ENCODE data around the gene RPL13. TPM values are rescaled to one million over a fixed set of nuclear protein-coding genes. Genes with fewer than 3 reads are reported as not detected.

Gene RPL13
- total and polyA plus RNA-seq, 9 of the 15 experiments (the other 6 are each of a cell fraction or from before 2014, with no cell fraction given) = 227 to 6,042 (median 1,633) TPM

DNA sequence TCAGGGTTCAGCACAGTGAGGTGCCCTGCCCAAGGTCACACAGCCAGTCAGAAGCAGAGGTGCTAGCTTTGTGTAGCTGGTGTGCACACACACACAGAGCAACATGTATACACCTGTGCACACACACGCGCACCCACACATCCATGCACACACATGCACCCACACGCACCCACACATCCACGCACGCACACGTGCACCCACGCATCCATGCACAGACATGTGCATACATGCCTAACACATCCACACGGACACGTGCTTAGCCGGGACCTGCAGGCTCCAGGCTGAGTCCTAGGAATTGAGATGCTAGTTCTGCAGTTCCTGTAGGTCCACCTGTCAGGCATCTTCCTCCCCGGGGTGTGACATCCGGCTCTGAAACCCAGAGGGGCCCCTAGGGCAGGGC, 39.9 kb downstream of the RPL13 start:
- H3K79me2 ChIP-seq (ENCODE audit: control insufficient read depth, insufficient read depth, low read length) = no peaks in the 10 kb centered on the region
- intact Hi-C loops (cut with micrococcal nuclease) = loop anchor here (5.0 kb wide), 1 partner anchor 37 kb away; no protein-coding TSS in a partner anchor
- WGBS (ENCODE audit: insufficient coverage, low coverage, missing lambda C conversion rate) = 26% methylated on average over 11 of the region's 12 CpGs
- H3K9ac ChIP-seq (ENCODE audit: insufficient read depth in 1 of 2, low read depth in 2 of 2, low read length in 2 of 2) = no peak overlapping the region; a peak in 1 of 4 replicates
- H3K9me1 ChIP-seq (ENCODE audit: control insufficient read depth, insufficient read depth, low read length) = no peaks in the 10 kb centered on the region
- no peaks in the 10 kb centered on the region for H3K27me3 ChIP-seq (ENCODE audit: control insufficient read depth in 2 of 2, insufficient read depth in 2 of 2, low read length in 2 of 2)
- no TSS peak for BruUV-seq (replicated peaks)
- H2AFZ ChIP-seq (ENCODE audit: low read depth, low read length) = no peak overlapping the region
- peaks cover 0 to 62% of the 10 kb centered on the region in 2 experiments; a peak in 3 of 5 replicates for H3K4me1 ChIP-seq (replicated peaks in 1 of 2; ENCODE audit: control insufficient read depth in 2 of 2, insufficient read depth in 2 of 2, low read length in 2 of 2)
- peak; percentile 29; the same call in 1 of the 2 replicates for TF ChIP-seq EGR1 (conservative IDR thresholded peaks at IDR 0.05)
- no peak for TF ChIP-seq BRD9 (IDR thresholded peaks at IDR 0.05; ENCODE audit: low read depth, partially characterized antibody)
- no peak for TF ChIP-seq CBX8 (IDR thresholded peaks at IDR 0.05; ENCODE audit: borderline replicate concordance, extremely low read depth, low read depth, low read length, poor library complexity, severe bottlenecking)
- TF ChIP-seq, protein P1, sequence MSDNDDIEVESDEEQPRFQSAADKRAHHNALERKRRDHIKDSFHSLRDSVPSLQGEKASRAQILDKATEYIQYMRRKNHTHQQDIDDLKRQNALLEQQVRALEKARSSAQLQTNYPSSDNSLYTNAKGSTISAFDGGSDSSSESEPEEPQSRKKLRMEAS (CRISPR knock-in tag; IDR thresholded peaks at IDR 0.05) = peak; percentile 84
- TF ChIP-seq HDAC2 (IDR thresholded peaks at IDR 0.05) = no peak
- 0 out of 2 replicates have a peak, but pooled peaks cover 5% of the 10 kb centered on the region for H4K20me1 ChIP-seq (replicated peaks; ENCODE audit: control insufficient read depth, insufficient read depth, low read length)
- ChIA-PET POLR2A (interaction anchor here (1.1 to 2.1 kb wide), 2 partner anchors 9 to 20 kb away, joined by 3 to 4 read pairs; no protein-coding TSS in a partner anchor), CTCF (ENCODE audit: low intra/inter-chr PET ratio) (no interaction called here)
- ATAC-seq (no peak), DNase-seq (ENCODE audit: extremely low read depth in 1 of 4, low spot score in 3 of 4) (no peak), FAIRE-seq (no peak)
- no peaks in the 10 kb centered on the region for H3K9me3 ChIP-seq (replicated peaks; ENCODE audit: control insufficient read depth, insufficient read depth, low read depth, low read length)
- no peak overlapping the region; the same call in 2 of the 3 replicates for H3K27ac ChIP-seq (ENCODE audit: extremely low read depth, low read depth, low read length)
- H3K4me2 ChIP-seq (ENCODE audit: insufficient read depth, low read length) = no peak overlapping the region
- in situ Hi-C loops (cut with MboI) = no loop called here
- peaks cover 11% of the 10 kb centered on the region; the same call in 2 of the 3 replicates for H3K36me3 ChIP-seq (ENCODE audit: control insufficient read depth, insufficient read depth, low read length)
- no peak overlapping the region for H3K4me3 ChIP-seq
